ENCODE results near the gene OARD1.

DNA sequence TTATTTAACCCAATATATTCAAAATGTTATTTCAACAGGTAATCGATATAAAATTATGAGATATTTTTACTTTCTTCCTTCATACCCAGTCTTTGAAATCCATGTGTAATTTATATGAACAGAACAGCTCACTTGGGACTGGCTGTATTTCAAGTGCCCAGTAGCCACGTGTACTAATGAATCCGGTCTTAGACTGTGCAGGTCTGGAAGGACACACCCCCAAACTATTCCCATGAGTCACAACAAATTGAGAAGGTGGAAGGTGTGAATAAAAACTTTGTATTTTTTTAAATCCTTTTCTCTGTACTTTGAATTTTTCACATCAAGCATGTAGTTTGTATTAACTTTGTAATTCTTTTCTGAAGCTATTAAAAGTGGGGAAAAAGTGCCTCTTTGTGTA lies 36.0 kb downstream of the OARD1 start:
- TF ChIP-seq YY1 (IDR thresholded peaks at IDR 0.05; ENCODE audit: insufficient read depth, insufficient read length) (no peak), SUZ12 (IDR thresholded peaks at IDR 0.05; ENCODE audit: extremely low read depth, insufficient read depth, insufficient read length) (no peak)
